NCI-H69 (cell line): ENCODE results near the gene IRF6.
A peak's percentile ranks its signal among the peaks of the same experiment; 100 is the strongest.

ENCODE experiments used
- DNase-seq: peaks from one replicate; lab custom pipeline; 2025; lab: John Stamatoyannopoulos, UW

Gene IRF6

DNA sequence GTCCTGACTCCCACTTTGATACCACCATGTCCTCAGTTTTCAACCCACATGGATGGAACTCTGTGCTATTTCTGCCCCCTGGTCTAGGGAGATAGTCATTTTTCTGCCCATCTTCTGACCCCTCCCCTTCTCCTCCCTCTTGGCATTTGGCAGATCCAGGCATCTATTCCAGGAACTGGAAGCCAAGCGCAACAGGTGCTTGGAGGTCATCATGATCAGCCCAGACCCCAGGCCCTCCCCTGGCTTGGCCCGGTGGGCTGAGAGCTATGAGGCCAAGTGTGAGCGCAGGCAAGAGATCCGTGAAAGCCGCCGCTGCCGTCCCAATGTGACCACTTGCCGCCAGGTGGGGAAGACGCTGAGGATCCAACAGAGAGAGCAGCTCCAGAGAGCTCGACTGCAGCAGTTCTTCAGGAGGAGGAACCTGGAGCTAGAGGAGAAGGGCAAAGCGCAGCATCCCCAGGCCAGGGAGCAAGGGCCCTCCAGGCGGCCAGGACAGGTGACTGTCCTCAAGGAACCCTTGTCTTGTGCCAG, 46.0 kb downstream of the IRF6 start:
- DNase-seq = no peak

DNA sequence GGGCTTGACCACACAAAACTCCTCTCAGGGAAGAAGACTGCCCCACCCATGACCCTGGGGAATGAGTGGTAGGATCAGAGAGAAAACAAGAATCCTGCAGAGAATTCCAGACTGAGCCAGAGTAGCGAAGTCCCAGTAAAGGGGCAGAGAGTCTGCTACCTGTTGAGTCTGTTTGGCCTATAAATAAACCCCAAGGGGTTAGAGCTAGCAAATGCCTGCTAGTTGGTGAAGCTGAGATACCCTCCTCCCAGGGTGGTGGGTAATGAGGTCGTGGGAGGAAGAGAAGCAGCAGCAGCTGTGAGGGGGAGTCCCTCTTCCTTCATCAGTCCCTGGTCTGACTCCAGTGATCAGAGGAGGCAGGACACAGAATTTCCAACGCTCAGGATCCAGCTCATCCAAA, 47.5 kb downstream of the IRF6 start:
- peak; percentile 17 for DNase-seq

DNA sequence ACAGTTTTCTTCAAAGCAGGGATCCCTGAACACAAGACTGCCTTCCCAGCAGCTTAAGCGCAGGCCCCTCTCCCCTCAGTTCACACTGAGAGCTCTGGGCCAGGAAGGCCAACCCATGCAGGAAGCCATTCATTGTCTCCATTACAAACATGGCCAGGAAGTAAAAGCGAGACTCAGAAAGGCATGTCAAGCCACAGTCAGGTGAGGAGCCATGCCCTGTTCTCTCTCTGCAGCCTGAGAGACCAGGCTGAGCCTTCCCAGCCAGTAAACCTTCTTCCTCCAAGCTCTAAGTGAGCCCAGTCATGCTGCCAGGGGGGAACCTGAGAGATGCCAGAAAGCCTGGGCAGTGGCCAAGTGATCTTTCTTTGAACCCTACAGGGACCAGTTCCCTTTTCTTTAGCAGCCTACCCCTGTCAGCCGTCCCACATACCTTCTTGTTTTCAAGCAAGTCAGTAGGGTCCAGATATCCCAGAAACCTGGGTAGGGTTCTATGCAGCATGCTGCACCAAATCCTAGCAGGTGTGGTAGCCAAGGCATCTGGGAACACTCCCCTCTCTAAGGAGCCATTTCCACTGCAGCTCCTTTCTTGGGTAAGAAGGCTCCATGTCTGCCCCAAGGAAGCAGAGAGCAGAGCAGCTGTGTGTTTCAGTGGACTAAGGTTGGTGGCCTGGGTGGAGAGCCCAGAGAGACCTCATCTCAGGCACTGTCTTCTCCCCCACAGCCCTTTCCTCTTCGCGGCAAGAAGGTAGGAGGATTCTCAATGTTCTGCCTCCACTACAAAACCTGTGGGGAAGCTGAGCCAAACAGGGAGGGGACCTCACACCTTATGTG, 49.1 kb downstream of the IRF6 start:
- no peak for DNase-seq

DNA sequence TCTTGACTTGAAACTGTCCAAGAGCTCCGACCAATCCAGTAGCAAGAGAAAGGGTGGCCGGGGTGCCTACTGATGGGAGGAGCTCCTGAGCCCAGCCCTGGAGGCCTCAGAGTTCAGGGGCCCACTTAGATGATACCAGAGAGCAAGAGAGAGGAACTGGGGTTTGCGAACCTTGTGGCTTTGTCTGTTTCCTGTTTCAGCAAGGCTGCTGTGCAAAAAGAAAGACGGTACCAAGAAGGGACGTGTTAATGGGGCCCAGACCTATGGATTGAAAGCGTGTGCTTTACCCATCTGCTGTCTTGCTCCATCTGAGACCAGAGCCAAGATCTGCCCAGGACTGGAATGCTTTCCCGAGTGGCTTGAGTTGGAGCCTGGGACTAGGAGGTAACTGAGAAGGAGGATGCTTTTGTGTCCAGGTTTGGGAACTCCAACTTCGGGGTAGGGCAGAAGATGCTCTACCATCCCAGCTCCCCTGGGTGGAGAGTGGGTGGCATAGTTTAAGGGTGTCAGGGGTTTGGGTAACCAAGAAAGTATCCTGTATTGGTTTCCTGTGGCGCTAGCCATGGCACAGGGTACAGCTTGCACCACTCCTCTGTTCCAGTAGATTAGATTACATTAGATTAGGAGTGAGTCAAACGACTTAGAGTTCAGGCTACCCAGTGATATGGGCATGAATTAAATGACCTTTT, 49.9 kb downstream of the IRF6 start, which contains the start of gene TRAF3IP3:
TRAF3IP3 (plus strand) TSS at position 128 of the 689 bp plus-strand sequence. CDS start 3,987 bp downstream, outside the sequence.
- no peak for DNase-seq

DNA sequence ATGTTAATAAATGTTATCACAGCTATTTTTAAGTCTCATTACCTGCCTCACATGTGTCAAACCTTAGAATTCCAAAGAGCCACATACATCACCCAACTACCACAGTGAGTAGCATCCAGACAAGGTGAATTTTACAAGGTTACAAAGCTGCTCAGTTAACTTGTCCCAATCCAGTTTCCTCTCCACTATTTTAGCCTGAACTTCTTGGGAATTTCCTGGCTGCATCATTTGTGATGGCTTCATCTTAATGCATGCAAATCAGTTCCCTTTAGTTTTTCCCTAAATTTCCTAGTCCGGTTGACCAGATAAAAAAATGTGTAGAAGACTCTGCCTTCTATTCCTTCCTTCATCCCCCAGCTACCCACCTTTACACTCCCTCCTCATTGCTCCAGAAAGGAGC, 50.7 kb downstream of the IRF6 start:
- DNase-seq = no peak

DNA sequence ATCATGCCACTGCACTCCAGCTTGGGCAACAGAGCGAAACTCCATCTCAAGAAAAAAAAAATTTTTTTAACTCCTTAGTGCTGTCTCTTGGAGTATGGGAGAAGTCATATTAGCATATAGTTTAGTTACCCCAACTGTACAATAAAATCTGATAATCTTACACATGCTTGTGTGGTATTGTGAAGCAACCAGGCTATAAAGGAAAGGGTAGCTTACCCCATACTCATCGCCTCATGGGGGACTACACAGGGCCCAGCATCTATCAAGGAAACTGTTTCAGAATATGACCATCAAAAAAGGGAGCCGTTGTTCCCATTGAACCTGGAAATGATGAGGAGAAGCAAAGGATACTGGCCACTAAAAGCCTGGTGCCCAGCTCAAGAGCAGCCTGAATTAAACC, 53.1 kb downstream of the IRF6 start:
- DNase-seq = no peak

DNA sequence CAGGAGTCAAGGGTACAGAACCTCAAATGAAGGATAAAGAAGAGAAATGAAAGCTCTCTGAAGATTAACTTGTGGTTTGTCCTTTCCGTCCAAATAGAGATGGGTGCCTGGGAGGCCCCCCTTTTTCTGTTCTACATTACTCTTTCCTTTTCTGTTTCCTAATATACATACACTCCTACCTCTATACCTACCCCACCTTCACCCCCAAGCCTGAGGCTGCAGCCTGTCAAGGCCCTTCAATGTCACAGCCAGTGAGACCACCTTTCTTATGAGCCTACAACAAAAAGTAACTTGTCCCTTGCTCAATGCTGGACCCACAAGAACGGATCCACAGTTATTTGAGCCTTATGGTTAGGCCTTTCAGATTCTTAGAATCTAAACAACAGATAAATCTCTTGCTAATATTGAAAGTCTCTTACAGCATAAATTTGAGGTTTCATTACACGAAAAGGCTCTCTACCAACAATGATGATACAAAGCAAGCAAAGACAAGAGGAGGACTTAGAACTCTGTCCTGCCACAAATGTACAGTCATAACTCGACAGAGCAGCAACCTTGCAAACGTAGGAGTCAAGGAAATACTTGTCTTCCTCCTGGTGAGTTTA, 54.2 kb downstream of the IRF6 start:
- no peak for DNase-seq

DNA sequence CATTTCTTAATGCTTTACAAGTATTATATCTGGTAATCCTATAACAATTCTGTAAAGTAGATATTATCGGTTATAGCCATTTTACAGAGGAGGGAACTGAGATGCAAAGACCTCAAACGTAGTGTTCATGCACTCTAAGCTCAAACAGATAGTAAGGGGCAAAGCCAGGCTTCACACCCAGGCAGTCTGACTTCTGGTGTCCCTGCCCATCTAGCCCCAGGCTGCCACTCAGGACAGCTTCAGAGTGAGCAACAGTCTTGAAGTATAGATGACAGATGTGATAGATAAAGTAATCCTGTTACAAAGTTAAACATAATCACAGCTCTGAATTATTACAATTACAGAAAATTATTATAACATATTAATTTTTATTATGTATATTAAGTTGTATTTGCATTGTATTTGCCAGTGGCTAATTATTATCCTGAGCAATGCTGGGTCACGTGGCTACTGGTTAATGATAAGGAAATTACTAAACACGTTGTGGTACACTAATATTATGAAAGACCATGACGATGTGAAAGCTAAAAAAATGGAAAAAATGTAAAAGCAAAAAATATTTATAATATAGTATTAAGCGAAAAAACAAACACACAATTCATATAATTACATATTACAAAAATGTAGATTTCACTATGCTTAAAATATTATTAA, 56.1 kb downstream of the IRF6 start:
- peak; percentile 18 for DNase-seq

DNA sequence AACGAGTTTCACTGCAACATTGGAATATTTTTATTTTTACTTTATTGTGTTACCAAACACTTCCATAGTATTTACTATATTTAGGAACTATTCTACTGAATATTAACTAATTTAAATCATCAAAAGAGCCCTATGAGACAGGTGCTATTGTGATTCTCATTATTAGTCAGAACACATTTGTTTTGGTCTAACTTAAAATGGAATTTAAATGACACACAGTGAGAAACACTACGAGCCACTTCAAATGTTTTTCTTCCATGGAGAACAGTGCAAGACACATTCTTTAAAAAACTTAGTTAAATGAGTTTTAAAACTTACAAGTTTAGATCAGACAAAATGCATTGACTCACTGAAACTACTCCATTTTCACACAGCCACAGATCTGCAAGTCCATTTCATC, 56.7 kb downstream of the IRF6 start:
- DNase-seq = no peak

DNA sequence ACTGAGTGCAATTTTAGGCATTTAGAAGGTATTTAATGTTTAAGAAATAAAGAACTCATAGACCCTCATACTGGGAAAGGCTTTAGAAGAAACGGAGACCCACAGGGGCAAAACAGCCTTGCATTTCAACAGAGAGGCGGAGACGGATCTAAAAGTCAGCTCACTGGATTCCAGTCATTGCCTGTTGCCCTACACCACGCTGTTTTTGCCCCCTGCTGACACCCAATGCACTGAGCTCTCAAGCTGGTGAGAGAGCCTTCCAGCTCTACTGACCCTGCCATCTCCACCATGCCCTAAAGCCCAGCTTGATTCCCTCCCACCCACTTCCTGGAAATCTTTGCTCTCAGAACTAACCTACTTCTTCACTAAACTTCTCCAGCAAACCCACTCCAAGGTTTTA, 57.3 kb downstream of the IRF6 start:
- DNase-seq = peak; percentile 12

DNA sequence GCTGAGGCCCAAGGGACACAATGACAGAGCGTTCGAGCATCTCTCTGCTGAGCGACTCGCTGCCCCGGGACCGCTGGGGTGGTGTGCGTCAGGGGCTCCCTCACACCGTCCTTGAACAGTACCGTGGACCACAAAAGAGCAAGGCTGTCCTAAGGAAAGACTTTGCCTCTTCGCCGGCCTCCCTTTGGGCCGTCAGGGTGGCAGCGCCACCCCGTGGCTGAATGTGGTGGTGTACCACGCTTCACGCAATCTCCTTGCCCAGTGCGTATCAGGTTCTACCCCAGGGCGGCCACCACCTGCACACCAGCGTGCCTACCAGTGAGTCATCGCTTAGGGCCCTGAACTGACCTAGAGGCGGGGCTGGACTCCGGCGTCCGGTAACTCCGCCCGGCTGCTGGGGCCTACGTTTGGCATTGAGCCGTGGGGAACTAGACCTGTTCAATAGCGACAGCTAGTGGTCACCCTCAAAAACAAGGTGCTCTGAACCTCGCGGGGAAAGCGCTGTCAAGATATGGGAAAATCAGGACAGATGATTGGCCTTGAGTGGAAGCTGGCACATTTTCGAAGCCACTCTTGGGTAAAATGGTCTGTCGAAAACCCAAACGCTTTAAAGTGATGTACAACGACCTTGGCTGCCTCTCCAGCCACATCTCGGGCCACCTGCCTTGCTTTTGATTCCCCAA, 58.2 kb downstream of the IRF6 start:
- peak; percentile 40 for DNase-seq

DNA sequence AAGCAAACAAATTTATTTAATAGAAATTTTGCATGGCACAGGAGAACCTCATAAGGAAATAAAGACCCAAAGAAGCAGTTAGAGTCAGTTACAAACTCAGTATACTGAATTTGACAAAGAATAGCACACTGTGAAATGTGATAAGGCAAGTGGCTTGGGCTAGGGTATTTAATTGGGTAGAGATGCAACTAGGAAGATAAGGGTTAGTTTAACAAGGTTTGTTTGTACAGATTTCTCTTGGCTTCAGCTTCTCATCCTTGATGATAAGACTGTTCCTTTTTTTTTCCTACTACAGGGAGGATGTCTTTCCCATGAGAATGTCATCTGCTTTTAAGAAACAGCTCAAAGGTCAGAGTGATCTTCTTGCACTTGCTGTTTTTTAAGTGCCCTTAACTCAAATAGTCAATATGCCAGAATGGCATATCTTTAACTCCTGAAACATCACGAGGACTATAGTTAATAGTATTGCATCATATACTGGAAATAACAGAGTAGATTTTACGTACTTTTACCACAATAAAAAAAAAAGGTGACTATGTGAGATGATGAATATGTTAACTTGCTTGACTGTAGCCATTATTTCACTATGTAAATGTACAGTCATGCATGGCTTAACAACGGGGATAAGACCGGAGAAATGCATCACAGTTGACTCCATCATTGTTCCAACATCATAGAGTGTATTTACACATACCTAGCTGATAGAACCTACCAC, 59.3 kb downstream of the IRF6 start:
- no peak for DNase-seq

DNA sequence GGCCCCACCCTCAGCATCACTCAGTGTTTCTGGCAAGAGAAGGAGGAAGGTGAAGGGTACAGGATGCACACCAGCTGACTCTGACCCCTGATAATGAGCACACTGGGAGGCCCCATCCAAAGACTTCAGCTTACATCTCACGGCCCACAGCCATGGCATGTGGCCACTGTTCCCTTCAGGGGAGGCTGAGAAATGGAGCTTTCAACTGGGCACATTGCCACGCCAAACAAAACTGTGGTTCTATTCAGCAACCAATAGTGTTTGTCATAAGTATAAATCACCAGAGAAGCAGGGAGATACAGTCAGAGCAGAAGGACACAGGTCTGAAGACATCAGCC, 62.8 kb downstream of the IRF6 start:
- peak; percentile 81 for DNase-seq

DNA sequence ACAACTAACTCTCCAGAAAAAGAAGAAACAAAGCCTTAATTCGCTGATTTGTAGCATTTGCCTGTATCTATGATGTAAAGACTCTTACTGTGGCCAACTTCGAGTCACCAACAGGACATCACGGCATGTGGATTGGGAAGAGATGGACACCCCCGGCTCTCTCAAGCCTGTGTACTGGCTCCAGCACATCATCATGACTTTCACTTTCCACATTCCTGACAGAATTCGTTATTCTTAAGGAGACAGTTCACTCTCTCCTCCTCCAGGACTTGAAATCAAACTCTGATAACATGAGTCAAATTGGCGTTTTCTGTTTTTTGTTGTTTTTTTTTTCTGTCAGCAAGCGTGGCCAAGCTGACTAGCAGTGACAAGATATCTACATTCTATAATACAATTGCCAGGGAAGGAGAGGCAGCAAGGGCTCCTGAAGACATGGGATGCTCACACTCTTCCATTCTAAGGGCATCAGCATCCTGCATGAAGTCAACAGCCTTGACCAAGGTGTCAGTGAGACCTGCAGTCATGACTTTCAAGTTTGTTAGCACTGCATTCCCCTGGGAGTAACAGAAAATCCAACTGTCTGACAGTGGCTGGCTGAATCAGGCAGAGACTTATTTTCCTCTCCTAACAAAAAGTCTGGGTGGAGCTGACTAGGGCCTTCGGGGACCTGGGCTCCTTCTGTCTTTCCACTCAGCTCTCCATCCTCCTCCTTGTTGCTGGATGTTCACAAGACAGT, 63.4 kb downstream of the IRF6 start:
- DNase-seq = no peak

DNA sequence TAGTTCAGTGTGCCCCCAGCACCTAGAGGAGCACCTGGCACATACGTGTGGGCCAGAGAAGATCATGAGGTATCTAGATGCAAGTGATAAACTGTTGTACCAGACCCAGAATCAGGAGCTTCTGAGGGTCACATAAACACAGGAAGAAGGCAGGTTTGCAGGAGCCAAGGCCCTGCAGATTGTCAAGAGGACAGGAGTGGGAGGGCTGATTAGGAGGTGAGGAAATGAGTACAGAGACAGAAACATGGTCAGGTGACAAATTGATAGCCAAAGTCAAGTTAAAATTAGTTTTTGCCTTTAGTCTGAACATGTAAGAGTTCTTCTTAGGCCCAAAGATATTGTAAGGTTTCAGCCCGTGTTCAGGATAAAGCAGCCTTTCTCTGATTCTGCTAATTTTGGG, 64.1 kb downstream of the IRF6 start:
- DNase-seq = no peak

DNA sequence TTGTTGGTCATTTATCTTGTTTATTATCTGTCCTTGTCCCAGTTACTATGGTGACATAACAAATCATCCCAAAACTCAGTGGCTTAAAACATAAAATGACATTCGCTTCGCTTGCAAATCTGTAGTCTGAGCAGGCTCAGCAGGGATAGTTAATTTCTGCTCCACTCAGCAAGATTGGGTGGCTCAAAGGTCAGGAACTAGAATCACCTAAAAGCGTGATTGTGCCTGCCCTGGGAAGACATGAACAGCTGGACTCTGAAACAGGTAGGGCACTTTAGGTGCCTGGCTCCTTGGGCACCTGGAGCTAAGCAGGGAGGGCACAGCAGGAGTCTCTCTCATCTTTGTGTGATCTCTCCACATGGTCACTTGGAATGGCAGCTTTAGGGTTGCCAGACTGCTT, 64.7 kb downstream of the IRF6 start:
- DNase-seq = peak; percentile 22

DNA sequence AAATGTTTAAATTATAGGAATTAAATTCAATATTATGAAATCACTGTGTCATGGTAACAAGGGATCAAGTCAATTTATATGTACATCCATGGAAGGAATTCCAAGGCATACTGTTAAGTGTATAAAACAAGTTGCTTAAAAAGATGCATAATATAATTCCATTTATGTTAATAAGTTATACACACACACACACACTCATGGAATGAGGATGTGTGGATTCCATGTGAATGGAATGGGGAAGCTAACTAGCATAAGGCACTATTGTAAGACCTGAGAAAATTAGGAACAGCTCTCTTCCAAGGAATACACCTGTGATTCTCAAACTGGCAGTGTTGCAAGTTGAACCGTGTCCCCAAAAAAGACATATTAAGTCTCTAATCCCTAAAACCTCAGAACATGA, 67.7 kb downstream of the IRF6 start:
- no peak for DNase-seq

DNA sequence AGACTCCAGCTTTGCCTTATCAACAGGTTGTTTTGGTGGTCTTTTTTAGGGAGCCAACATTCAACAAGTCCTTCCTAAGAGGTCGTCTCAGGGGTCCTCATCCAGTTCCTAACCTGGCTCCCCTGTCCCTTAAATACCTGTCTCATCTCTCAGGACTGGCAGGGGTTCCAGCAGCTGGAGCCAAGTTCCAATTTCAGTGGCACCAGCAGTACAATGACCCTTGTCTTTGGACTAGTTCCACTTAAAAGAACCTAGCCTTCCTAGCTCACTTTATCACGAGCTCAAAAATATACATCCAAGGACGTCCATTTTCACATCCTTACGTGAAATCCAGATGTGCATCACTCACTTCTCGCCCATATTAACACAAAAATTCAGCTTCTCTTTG, 68.8 kb downstream of the IRF6 start:
- no peak for DNase-seq

DNA sequence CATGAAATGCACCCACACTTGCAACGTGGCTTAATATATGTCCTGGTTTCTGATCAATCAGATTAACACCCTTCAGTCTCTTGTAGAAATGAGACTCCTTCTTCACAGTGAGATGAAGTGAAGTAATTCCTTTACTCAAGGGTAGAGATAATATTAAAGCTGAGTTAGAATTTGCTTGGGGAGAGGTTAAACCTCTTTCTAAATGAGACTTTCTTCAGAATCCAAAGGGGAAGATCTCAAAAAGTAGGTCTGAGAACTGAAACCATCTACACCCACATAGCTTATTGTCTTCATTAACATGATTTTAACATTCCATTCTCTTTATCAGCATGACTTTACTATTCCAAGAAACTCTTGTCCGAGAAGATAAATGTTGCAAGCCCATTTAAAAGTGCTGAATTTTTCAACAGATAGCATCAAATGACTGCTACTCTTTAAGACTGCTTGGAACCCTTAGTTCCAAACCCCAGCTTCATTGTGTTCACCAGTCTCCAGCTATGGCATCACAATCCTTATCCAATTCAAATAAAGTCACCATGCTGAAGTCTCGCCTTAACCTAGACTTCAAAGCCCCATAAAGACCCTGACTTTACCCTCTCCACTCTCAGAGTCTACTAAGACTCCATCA, 69.3 kb downstream of the IRF6 start:
- DNase-seq = no peak
